SK-N-SH (cell line): Measurements from ENCODE around the gene AKT1S1.

Experiments
- CHD2 ChIP-seq: fragments of 150-350 bp; IDR thresholded peaks from 2 replicates; pipeline ENCODE4 v1.6.1; 2018; ENCODE audit warnings: low read length; ENCODE audit not compliant: partially characterized antibody
- CTCF ChIP-seq: fragments of 200-600 bp; sonication (generic); IDR thresholded peaks from 2 replicates; pipeline ENCODE4 v1.6.1; 2017; ENCODE audit warnings: antibody characterized with exemption, mild to moderate bottlenecking, moderate library complexity
- EZH2phosphoT487 ChIP-seq: fragments of 200-600 bp; sonication (generic); IDR thresholded peaks from 2 replicates; pipeline ENCODE4 v1.6.1; 2017; ENCODE audit warnings: low read depth, mixed run types, mild to moderate bottlenecking, antibody characterized with exemption, moderate library complexity, borderline replicate concordance
- JUND ChIP-seq: IDR thresholded peaks from 2 replicates; pipeline ENCODE4 v1.4.0; 2012
- MEF2A ChIP-seq: IDR thresholded peaks from 2 replicates; pipeline ENCODE4 v1.4.0; 2012; ENCODE audit warnings: low read depth, borderline replicate concordance
- NRF1 ChIP-seq: IDR thresholded peaks from 2 replicates; pipeline ENCODE4 v1.6.1; 2012; ENCODE audit warnings: low read depth, mild to moderate bottlenecking, low read length
- POLR2AphosphoS5 ChIP-seq: IDR thresholded peaks from 2 replicates; pipeline ENCODE4 v1.6.1; 2012; ENCODE audit warnings: low read depth, low read length
- RCOR1 ChIP-seq: fragments of 150-350 bp; IDR thresholded peaks from 2 replicates; pipeline ENCODE4 v1.6.1; 2017; ENCODE audit warnings: antibody characterized with exemption, low read length
- REST ChIP-seq: IDR thresholded peaks from 2 replicates; pipeline ENCODE4 v1.6.1; 2012; ENCODE audit warnings: mild to moderate bottlenecking, low read depth, low read length, moderate library complexity
- SMC3 ChIP-seq: IDR thresholded peaks from 2 replicates; pipeline ENCODE4 v1.6.1; 2012; ENCODE audit warnings: low read depth, low read length, improper control_type of control experiment
- TCF12 ChIP-seq: IDR thresholded peaks from 2 replicates; pipeline ENCODE4 v1.4.0; 2012
- USF1 ChIP-seq: IDR thresholded peaks from 2 replicates; pipeline ENCODE4 v1.4.0; 2012; ENCODE audit warnings: low read depth, borderline replicate concordance
- USF2 ChIP-seq: fragments of 150-350 bp; IDR thresholded peaks from 2 replicates; pipeline ENCODE4 v1.6.1; 2017; ENCODE audit warnings: antibody characterized with exemption, low read length, low read depth, borderline replicate concordance

- TF ChIP-seq CTCF = no peak
- TF ChIP-seq CHD2 = no peak
- no peak for TF ChIP-seq POLR2AphosphoS5
- no peak for TF ChIP-seq USF1
- no peak for TF ChIP-seq EZH2phosphoT487
- TF ChIP-seq JUND = no peak
- TF ChIP-seq USF2 = no peak
- TF ChIP-seq SMC3 = no peak
- no peak for TF ChIP-seq RCOR1
- TF ChIP-seq TCF12 = no peak
- no peak for TF ChIP-seq MEF2A
- no peak for TF ChIP-seq NRF1
- no peak for TF ChIP-seq REST
Observed at GRCh38 chr19:49887037-49887664, 10.0 kb upstream of the AKT1S1 start.
